GM21825 (cell line): ENCODE measurements around the gene STX8.
"Not testable (repeated sequence)": the region's sequence is repeated elsewhere in the genome, so short reads cannot be mapped to it uniquely, and the experiment has no call there.

Experiments used
- ATAC-seq: cut with Tn5 transposase; IDR thresholded peaks from one replicate; pipeline ENCODE4 v1.9.1; 2021; ENCODE audit warnings: mild to moderate bottlenecking, moderate library complexity; ENCODE audit not compliant: unreplicated experiment

STX8 gene

DNA sequence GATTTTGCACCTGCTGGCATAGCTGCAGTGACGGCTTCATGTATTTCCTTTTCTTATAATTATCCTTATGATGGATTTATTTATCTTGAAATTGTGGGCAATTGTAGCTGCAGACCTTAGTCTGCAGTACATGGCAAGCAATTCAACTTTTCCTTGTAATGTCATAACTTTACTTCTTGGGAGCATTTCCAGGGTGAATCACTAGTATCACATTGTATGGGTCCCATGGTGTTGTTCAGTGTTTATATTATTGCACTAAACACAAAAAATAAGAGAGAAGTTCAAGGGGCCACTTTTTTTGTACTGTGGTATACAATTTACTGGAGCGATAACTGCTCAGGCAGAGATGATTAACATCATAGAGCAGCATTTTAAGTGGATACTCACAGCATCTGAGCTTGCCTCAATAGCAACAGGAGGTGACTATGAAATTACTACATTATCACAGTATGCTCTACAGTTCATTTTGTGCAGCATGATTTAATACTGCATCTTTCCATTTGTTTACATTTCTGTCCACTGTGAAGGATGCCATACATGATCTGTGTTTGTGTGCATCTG lies 169.5 kb downstream of the STX8 start:
- no peak for ATAC-seq

DNA sequence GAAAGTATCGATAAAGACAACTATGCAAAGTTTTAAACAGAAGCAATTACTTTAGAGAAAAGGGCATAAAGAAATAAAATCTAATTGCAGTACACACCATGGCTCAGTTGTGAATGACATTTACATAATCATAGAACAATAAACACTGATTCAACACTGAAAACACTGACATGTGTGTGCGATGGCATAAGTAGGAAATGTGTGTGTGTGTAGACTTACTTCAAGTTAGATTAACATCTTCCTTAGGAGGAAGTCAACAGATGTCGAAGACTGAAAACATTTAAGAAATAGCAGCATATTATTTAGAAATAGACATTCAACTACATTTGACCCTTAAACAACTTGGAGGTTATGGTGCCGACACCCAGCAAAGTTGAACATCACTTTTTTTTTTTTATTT lies 172.4 kb downstream of the STX8 start:
- no peak for ATAC-seq

DNA sequence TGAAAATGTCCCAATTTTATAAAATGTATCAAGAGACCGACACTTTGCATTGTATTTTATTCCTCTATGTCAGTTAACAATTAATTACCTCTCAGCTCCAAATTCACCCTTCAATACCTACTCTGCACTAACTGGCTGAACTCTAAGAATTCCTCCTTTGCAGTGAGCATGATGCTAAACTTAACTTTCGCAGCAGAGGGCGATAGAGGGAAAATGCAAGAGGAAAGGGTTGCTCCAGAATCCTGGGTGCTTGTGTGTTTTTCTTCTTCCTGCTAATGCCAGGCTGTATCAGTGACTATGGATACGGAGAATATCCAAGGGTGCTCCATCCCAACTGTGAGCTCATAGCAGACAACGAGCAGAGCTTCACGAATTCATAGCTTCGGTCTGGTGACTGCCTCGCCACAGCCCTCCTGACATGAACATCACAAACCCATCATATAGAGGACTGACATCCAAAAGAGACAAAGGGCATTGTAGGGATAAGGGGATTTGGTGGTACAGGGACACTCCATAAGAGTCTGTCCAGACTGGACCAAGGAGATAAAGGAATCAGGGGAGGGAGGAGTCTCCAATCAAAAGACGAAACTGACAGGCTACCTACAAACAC lies 172.9 kb downstream of the STX8 start:
- no peak for ATAC-seq

DNA sequence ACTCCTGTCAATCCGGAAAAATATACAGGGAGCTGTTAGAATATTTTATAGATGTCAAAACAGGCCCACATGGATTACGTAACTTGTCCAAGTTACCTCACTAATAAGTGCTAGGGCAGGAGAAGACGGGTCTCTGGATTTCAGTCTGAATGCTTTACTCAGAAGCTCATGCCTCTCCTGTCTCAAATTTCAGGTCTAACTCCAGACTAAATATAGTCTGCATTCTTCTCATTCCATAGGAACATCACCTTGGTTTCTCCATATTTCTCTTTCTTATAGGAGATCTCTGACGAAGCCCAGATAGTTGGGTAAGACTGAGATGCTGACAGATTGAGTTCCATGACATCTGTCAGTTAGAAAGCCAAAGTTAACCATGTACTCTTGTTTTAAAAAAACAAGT lies 174.2 kb downstream of the STX8 start:
- no peak for ATAC-seq

DNA sequence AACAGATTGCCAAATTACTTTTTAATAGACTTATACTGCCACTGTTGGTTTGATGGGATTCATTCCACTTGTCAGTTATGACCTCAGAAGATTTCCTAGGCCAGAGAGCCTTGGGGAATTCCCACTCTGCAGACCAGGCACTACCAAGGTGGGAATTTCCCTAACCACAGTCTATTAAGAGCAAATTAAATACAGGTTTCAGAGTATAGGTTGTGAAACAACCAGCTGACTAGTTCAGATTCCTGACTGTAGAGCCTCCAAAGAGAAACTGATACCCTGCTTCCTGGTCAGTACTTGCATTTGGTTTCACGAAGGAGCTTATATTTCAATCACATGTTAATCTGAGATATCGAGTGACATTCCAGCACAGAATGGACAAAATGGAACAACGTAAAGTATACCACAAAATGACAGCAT lies 186.5 kb downstream of the STX8 start:
- peak; percentile 84 for ATAC-seq

DNA sequence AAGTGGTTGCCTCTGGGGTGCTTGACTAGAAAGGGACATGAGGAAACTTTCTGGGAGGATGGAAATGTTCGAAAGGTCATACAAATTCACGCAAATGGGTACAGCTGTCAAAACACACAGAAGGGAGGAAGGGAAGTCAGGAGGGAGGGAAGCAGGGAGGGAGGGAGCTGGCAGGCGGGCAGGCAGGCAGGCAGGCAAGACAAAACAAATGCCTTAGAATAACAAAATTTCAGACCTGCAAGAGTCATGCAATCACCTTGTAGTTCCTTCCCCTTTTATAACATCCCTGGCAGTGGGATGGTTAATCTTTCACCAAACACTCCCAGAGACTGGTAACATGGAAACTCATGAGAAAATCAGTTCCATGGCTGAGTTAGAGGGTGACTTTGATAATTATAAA lies 189.2 kb downstream of the STX8 start:
- ATAC-seq: no peak

DNA sequence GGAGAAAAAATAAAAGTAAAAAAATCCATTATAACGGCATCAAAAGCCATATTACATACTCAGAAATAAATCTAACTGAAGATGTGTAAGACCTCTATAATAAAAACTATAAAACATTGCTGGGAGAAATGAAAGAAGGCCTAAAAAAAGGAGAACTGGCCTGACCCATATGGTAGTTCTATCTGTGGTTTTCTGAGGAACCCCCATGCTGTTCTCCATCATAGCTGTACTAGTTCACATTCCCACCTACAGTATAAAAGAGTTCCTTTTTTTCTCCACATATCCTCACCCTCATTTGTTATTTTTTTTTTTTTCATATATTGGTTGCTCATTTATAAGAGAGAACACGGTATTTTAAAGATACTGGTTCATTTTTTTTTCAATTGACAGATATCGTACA lies 191.8 kb downstream of the STX8 start:
- ATAC-seq: no peak

DNA sequence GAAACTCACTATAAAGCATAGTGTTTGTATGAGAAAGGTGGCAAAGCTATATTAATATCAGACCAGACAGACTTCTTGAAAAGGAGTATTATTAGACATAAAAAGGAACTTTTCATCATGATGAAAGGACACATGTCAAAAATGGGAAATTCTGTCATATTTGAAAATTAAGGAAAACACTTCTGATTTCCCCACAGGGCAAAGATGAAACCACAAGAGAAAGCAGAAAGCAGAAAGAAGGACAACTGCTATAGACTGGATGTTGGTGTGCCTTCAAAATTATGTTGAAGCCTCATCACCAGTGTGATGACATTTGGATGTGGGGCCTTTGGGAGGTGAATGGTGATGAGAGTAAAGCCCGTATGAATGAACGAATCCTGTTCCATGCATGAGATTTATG lies 193.0 kb downstream of the STX8 start:
- no peak for ATAC-seq

DNA sequence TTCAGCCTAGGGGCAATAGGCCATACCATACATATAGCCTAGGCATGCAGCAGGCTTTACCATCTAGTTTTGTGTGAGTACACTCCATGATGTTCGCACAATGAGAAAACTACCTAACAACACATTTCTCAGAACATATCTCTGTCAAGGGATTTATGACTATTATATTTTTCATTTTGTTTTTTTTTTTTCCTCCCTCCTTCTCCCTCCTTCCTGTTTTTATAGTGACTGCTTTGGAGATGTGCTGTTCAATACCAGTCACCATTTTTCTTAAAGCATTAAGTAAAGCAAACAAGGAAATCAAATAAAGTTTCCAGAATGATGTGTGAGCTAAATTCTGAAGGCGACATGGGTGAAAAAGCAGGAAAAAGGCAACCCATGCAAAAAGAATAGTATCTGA lies 194.6 kb downstream of the STX8 start:
- no peak for ATAC-seq

DNA sequence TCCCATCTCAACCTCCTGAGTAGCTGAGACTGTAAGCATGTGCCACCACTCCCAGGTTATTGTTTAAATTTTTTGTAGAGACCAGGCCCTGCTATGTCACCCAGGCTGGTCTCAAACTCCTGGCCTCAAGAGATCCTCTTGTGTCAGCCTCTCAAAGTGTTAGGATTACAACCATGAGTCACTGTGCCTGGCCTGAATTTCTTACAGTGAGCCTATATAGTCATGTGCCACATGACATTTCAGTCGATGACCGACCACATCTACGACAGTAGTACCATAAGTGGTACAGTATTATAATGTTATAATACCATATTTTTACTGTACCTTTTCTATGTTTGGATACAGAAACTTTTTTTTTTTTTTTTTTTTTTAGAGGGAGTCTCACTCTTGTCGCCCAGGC lies 195.3 kb downstream of the STX8 start:
- no peak for ATAC-seq

DNA sequence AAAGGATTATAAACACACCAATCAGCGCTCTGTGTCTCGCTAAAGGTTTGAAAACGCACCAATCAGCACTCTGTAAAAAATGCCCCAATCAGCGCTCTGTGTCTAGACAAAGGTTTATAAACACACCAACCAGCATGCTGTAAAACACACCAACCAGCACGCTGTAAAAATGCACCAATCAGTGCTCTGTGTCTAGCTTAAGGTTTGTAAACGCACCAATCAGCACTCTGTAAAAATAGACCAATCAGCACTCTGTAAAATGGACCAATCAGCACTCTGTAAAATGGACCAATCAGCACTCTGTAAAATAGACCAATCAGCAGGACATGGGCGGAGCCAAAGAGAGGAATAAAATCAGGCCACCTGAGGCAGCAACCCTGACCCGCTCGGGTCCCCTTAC lies 199.4 kb downstream of the STX8 start:
- not testable (repeated sequence) for ATAC-seq

DNA sequence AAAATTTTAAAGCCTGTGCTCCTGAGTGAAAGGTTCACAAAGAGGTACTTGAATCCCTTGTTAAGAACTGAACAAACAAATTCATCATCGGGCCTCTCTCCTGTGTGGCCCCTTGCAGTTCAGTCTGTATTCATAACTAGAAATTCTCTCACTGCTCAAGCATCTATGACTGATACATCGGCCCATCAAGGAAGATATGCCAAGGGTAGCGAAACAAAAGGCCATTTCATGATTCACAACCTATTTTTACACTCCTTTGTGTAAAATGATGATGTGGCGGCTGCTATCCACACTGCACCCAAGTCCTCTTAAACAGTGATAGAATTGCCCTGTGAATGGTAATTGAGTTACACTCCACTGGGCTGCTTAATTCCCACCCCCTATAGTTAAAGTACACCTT lies 204.6 kb downstream of the STX8 start:
- no peak for ATAC-seq

DNA sequence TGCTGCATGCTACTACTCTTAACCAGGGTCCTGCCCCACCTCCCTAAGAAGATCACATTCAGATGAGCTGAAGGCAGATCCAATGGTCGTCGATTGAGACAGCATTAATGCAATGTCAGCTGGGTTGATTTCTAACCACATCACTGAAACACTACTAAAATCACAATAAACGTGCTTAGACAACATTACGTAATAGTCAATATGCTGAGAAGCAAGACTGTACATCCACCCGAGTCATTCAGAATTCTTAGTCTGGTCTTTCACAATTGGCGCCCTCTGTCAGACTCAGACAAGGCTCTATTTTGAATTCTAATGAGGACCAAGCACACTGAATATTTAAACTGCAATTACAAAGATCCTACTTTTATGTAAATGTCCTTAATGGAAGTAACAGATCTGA lies 205.2 kb downstream of the STX8 start:
- ATAC-seq: no peak

DNA sequence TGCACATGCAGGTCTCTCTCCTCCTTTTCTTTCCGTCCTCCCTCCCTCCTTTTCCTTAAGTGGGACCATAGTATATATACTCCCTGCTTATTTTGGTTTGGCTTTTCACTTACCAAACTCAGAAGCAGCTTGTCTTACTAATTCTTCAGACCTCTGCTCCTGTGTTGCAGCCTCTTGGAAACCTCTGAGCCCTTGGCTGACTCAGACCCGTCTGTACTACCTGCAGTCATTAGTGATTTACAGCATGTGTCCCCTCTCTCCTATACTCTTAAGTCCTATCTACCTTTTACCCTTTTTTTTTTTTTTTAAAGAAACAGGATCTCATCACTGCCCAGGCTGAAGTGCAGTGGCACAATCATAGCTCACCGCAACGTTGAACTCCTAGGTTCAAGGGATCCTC lies 207.0 kb downstream of the STX8 start:
- no peak for ATAC-seq

DNA sequence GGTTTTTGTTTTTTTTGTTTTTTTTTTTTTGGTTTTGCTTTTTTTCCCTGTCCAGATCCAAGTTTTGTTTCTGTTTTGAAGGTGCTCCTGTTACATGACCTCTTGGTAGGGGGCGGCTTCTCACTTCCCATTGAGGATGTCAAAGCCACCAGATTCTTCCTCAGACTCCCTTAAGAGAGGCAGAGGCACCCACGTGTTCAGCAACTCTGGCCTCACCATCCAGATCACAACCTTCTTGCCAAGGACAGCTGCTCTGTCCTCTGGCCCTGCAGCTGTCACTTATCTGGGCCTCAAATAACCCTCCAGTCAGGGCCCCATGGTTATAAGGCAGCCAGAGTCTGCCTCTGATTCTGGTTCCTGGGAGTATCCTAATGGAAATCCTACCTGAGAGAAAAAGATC lies 208.5 kb downstream of the STX8 start:
- no peak for ATAC-seq

DNA sequence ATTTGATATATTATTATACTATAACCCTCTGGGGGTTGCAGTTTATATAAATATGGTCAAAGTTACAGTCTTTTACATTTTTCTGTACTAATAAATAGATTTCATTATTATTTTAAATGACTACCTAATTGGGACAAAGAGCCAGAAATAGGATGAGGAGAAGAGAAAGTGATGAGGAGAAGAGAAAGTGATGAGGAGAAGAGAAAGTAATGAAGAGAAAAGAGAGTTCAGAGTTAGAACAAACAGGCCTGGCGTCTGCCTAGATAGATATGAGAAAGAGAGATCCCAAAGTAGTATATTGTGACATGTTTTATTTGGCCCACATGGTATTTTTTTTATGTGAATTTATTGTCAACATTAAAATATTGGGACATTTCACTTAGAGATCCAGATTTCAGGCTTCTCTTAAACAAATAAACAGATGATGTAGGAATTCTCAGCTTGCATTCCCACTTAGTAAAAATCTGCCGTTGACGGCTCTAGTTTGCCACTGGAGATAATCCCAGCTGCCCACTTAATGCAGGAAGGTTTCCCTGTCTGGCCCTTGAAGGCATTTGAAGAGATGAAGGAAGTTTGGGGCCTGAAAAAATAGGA lies 210.7 kb downstream of the STX8 start:
- ATAC-seq: no peak

DNA sequence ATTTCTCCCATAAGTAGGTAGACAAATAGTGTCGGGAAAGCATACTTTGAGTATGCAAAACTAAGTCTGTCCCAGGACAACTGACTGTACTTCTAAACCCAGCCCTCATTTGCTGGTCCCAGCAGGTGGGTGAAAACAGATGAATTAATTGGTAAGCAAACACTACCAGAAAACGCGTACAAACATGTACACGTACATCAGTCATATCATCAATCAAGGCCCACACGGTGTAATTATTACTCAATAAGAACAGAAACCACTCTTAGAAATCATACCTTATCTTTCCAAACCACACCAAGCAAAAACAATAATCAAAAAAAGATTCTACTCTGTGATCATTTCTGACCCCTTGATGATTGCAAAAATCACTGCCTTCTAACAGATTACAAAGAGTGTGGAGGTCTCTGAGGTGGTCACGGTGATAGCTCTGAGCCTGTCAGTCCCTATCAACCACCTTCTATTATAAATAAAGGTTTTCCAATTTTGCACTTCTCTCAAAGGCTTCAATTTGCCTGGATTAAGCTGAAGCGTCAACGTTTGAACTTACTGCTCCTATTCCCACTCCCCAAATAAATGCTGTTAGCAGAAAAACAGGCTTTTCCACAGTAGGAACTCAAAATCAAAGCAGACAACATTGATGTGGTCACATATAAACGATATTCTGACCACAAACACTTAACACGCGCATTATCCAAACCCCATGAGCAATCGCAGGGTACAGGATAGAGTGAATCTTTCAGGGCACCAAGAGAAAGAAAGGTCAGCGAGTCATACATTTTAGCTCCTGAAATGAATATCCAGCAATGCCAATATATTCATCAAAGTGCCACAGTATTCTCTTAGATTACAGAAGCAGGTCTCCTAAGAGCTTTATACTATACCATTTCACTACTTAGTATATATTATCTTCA lies 211.9 kb downstream of the STX8 start:
- ATAC-seq: no peak

DNA sequence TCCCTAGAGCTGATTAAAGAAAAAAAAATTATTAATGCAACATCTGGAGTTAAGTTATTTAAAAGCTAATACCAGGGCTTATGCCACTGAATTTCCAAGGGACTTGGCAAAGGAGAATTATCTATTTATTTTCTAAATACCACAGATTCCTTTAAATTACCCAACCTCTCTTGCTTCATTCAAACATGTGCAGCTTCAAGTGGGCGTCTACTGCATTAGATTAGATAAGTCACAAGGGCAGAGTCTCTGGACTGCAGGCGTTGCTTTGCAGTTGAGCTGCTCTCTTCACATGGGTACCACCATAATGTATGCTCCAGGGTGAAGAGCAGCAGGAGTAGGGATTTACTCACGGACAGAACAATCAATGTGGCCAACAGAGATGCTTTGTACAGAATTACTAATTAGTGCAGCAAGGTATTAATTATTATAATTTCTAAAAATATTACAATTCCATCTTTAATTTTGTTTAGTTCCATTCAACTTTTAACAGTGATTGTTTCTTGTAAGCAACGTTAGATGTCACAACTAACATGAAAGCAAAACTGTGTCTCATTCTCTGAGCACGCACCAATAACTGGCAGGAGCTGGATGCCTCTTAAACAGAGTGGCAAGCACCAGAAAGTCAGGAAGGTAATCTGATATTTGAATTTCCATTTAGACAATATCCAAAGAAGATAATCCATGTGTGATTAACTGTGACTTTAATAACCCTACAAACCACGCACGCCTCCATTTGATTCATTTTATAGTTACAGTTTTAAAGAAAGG lies 214.2 kb downstream of the STX8 start:
- ATAC-seq: no peak

DNA sequence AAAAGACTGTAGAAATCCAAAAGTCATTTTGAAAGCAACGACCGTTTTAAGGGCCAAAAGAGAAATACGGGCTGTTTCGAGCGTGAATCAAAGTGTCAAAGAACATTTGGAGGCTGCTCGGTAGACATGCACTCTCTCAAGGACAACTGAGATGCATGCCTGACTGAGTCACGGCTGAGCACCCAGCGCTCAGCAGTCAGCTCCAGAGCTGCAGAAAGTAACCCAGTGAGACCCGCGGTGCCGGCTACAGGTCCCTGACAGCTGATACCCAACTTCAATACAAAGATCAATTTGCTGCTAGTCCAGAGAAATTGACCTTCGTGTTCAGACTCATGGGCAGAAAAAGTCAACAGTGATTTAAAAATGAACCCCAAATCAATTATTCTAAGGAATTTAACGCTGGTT lies 214.9 kb downstream of the STX8 start:
- no peak for ATAC-seq

DNA sequence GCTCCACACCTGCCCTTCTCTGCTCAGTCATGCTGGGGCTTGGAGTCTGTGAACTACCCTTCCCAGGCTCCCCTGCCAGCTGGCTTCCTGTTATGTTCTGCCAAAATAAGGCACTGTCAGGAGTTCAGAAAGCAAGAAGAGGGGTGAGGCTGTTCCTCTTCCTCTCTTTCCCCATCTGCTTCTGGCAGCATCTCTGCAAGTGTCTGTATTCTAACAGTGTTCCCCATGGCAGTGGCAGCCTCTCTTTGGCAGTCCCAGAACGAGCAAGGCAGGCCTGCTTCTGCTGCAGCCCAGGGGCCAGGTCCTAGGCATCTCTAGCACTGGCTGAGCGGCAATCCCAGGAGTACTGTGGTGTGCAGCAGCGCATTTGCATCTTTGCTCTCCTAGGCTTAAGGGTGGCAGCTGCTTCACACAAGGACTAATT lies 219.1 kb downstream of the STX8 start:
- no peak for ATAC-seq

DNA sequence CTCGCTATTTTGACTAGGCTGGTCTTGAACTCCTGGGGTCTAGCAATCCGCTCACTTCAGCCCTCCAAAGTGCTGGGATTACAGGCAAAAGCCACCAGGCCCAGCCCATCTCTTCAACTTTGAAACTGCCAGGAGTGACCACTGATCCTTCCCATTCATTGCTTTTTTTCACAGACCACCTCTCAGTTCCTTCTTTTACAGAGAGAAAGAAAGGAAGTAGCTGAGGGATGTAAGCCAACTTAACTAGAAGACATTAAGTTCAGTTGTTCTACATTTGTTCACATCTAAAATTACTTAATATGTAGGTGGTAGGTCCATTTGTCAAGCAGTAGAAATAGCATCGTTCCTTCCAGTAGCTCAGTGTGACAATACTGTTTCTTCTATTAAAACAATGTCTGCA lies 219.8 kb downstream of the STX8 start:
- no peak for ATAC-seq
